WTC11 (cell line): ENCODE data around the gene FAM107B. TPM values are rescaled to one million over a fixed set of nuclear protein-coding genes. Genes with fewer than 3 reads are reported as not detected.

Source experiments
- ATAC-seq: fragments of 200-7000 bp; cut with Tn5 transposase; 2 replicates; pipeline ENCODE4 v1.10.0; 2021; ENCODE audit warnings: mild to moderate bottlenecking, moderate library complexity
- CTCF ChIA-PET: fragments of 300-600 bp; sonication (Branson Sonifier 250); formaldehyde crosslinking; loops from one replicate; lab custom pipeline; 2021; ENCODE audit warnings: antibody characterized with exemption; lab: Charles Lee
- POLR2A ChIA-PET: fragments of 350-600 bp; sonication (Branson Sonifier 250); formaldehyde crosslinking; loops from one replicate; lab custom pipeline; 2021; ENCODE audit warnings: antibody characterized with exemption; lab: Charles Lee
- DNase-seq: peaks from one replicate; pipeline ENCODE4 v3.0.0; 2021; ENCODE audit warnings: low spot score
- H3K27ac Mint-ChIP-seq: 2 replicates; pipeline ENCODE4 v1.8.0; 2021; ENCODE audit warnings: mixed read lengths
- H3K27me3 Mint-ChIP-seq: 2 replicates; pipeline ENCODE4 v1.8.0; 2021; ENCODE audit warnings: low read depth, mild to moderate bottlenecking, moderate library complexity, mixed read lengths
- H3K36me3 Mint-ChIP-seq: 2 replicates; pipeline ENCODE4 v1.8.0; 2021; ENCODE audit warnings: mixed read lengths
- H3K4me1 Mint-ChIP-seq: 2 replicates; pipeline ENCODE4 v1.8.0; 2022; ENCODE audit warnings: mixed read lengths
- H3K4me3 Mint-ChIP-seq: 2 replicates; pipeline ENCODE4 v1.8.0; 2021; ENCODE audit warnings: mild to moderate bottlenecking, moderate library complexity, mixed read lengths
- H3K9me3 Mint-ChIP-seq: 2 replicates; pipeline ENCODE4 v1.8.0; 2021; ENCODE audit warnings: mixed read lengths
- ARID4B ChIP-seq: sonication (generic); formaldehyde crosslinking; IDR thresholded peaks from 2 replicates; pipeline ENCODE4 v1.8.0; 2023; ENCODE audit warnings: missing genetic modification reagents, mild to moderate bottlenecking, borderline replicate concordance
- CTCF ChIP-seq: fragments of 200-600 bp; IDR thresholded peaks from 2 replicates; pipeline ENCODE4 v1.8.0; 2022; ENCODE audit warnings: antibody characterized with exemption
- ELF4 ChIP-seq: sonication (generic); formaldehyde crosslinking; IDR thresholded peaks from 2 replicates; pipeline ENCODE4 v1.8.1; 2022; ENCODE audit warnings: low read depth, mild to moderate bottlenecking, moderate library complexity, missing genetic modification reagents
- FOXP1 ChIP-seq: sonication (generic); formaldehyde crosslinking; IDR thresholded peaks from 2 replicates; pipeline ENCODE4 v1.8.0; 2022; ENCODE audit warnings: missing genetic modification reagents, mild to moderate bottlenecking, moderate library complexity, borderline replicate concordance
- JAZF1 ChIP-seq: fragments of 250-450 bp; sonication (Bioruptor Pico); IDR thresholded peaks from 2 replicates; pipeline ENCODE4 v1.9.0; 2021; ENCODE audit warnings: moderate library complexity, mild to moderate bottlenecking, inconsistent platforms
- MXD4 ChIP-seq: fragments of 250-450 bp; sonication (Bioruptor Pico); IDR thresholded peaks from 2 replicates; pipeline ENCODE4 v1.8.0; 2021; ENCODE audit warnings: mild to moderate bottlenecking, moderate library complexity, borderline replicate concordance
- SMAD3 ChIP-seq: sonication (generic); formaldehyde crosslinking; IDR thresholded peaks from 2 replicates; pipeline ENCODE4 v1.8.0; 2022; ENCODE audit warnings: missing genetic modification reagents, mild to moderate bottlenecking, borderline replicate concordance
- SOX15 ChIP-seq: fragments of 250-450 bp; sonication (Bioruptor Pico); IDR thresholded peaks from 2 replicates; pipeline ENCODE4 v1.9.0; 2021; ENCODE audit warnings: mild to moderate bottlenecking
- TCF7 ChIP-seq: sonication (generic); formaldehyde crosslinking; IDR thresholded peaks from 2 replicates; pipeline ENCODE4 v1.8.0; 2022; ENCODE audit warnings: mild to moderate bottlenecking, low read depth, missing genetic modification reagents, moderate library complexity
- ZNF121 ChIP-seq: sonication (generic); formaldehyde crosslinking; IDR thresholded peaks from 2 replicates; pipeline ENCODE4 v1.8.0; 2023; ENCODE audit warnings: missing genetic modification reagents
- ZNF232 ChIP-seq: sonication (generic); formaldehyde crosslinking; IDR thresholded peaks from 2 replicates; pipeline ENCODE4 v1.8.0; 2022; ENCODE audit warnings: mild to moderate bottlenecking, missing genetic modification reagents
- ZNF317 ChIP-seq: sonication (generic); formaldehyde crosslinking; IDR thresholded peaks from 2 replicates; pipeline ENCODE4 v1.8.1; 2023; ENCODE audit warnings: low read depth, mild to moderate bottlenecking, moderate library complexity, missing genetic modification reagents, borderline replicate concordance
- ZNF423 ChIP-seq: fragments of 250-450 bp; sonication (Bioruptor Pico); IDR thresholded peaks from 2 replicates; pipeline ENCODE4 v2.1.2; 2022; ENCODE audit warnings: mild to moderate bottlenecking, moderate library complexity
- ZNF671 ChIP-seq: fragments of 250-450 bp; sonication (Bioruptor Pico); IDR thresholded peaks from 2 replicates; pipeline ENCODE4 v1.8.0; 2021; ENCODE audit warnings: mild to moderate bottlenecking
- total RNA-seq: library from RNA; stranded (reverse); gene quantifications from 3 replicates; pipeline ENCODE4 v1.2.3, GENCODE V29; 2021
- TF ChIP-seq, protein P1 (sequence below): sonication (generic); formaldehyde crosslinking; IDR thresholded peaks from 2 replicates; pipeline ENCODE4 v1.8.1; 2022; ENCODE audit warnings: low read depth, mild to moderate bottlenecking, moderate library complexity, missing genetic modification reagents, borderline replicate concordance
- TF ChIP-seq, protein P2 (sequence below): sonication (generic); formaldehyde crosslinking; IDR thresholded peaks from 2 replicates; pipeline ENCODE4 v1.8.0; 2022; ENCODE audit warnings: mild to moderate bottlenecking, missing genetic modification reagents
- TF ChIP-seq, protein P3 (sequence below): sonication (generic); formaldehyde crosslinking; IDR thresholded peaks from 2 replicates; pipeline ENCODE4 v1.8.1; 2022; ENCODE audit warnings: mild to moderate bottlenecking, missing genetic modification reagents, moderate library complexity, borderline replicate concordance
- TF ChIP-seq, protein P4 (sequence below): sonication (generic); formaldehyde crosslinking; IDR thresholded peaks from 2 replicates; pipeline ENCODE4 v1.8.1; 2023; ENCODE audit warnings: mild to moderate bottlenecking, missing genetic modification reagents, moderate library complexity
- TF ChIP-seq, protein P5 (sequence below): sonication (generic); formaldehyde crosslinking; IDR thresholded peaks from 2 replicates; pipeline ENCODE4 v1.8.1; 2022; ENCODE audit warnings: missing genetic modification reagents, borderline replicate concordance

FAM107B gene
- total RNA-seq, 1 experiment from 2014 or later: 22.4 TPM

- TF ChIP-seq ARID4B (CRISPR knock-in tag) (no peak), JAZF1 (CRISPR knock-in tag) (no peak), ZNF423 (CRISPR knock-in tag) (no peak), ZNF317 (CRISPR knock-in tag) (no peak), MXD4 (CRISPR knock-in tag) (no peak)
These were observed 109.4 kb downstream of the FAM107B start (continued) for GRCh38 chr10:14665304-14665703.

DNA sequence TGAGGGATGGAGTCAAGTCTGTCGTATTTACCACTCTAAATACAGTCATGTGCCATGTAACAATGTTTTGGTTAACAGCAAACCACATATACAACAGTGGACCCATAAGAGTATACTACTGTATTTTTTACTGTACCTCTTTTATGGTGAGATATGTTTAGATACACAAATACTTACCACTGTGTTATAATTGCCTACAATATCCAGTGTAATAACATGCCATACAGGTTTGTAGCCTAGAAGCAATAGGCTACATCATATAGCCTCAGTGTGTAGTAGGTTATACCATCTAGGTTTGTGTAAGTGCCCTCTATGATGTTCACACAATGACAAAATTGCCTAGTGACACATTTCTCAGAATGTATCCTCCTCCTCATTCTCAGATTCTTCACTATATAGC, 110.4 kb downstream of the FAM107B start:
- TF ChIP-seq, protein P1, sequence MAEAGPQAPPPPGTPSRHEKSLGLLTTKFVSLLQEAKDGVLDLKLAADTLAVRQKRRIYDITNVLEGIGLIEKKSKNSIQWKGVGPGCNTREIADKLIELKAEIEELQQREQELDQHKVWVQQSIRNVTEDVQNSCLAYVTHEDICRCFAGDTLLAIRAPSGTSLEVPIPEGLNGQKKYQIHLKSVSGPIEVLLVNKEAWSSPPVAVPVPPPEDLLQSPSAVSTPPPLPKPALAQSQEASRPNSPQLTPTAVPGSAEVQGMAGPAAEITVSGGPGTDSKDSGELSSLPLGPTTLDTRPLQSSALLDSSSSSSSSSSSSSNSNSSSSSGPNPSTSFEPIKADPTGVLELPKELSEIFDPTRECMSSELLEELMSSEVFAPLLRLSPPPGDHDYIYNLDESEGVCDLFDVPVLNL (CRISPR knock-in tag): no peak
- TF ChIP-seq, protein P2, sequence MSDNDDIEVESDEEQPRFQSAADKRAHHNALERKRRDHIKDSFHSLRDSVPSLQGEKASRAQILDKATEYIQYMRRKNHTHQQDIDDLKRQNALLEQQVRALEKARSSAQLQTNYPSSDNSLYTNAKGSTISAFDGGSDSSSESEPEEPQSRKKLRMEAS (CRISPR knock-in tag): no peak
- no peak for TF ChIP-seq TCF7 (CRISPR knock-in tag)
- no peak for ATAC-seq
- Mint-ChIP-seq H3K4me3 (no peak overlapping the region), H3K4me1 (no peaks in the 10 kb centered on the region), H3K9me3 (peaks cover 23% of the 10 kb centered on the region), H3K27ac (no peak overlapping the region), H3K36me3 (no peaks in the 10 kb centered on the region), H3K27me3 (no peaks in the 10 kb centered on the region; the same call in 1 of the 2 replicates)
- DNase-seq: no peak
- ChIA-PET CTCF (no interaction called here), POLR2A (no interaction called here)

- Mint-ChIP-seq H3K36me3 (no peaks in the 10 kb centered on the region), H3K27me3 (no peaks in the 10 kb centered on the region; the same call in 1 of the 2 replicates), H3K9me3 (peaks cover 28% of the 10 kb centered on the region), H3K4me3 (no peak overlapping the region), H3K4me1 (peaks cover 8% of the 10 kb centered on the region), H3K27ac (no peak overlapping the region)
- no peak for ATAC-seq
- ChIA-PET POLR2A (no interaction called here), CTCF (no interaction called here)
- TF ChIP-seq ZNF671 (no peak), SMAD3 (CRISPR knock-in tag) (no peak), JAZF1 (CRISPR knock-in tag) (no peak), ZNF232 (CRISPR knock-in tag) (no peak), SOX15 (CRISPR knock-in tag) (no peak), CTCF (no peak), ZNF121 (CRISPR knock-in tag) (no peak), ELF4 (no peak), FOXP1 (CRISPR knock-in tag) (no peak)
- TF ChIP-seq, protein P3, sequence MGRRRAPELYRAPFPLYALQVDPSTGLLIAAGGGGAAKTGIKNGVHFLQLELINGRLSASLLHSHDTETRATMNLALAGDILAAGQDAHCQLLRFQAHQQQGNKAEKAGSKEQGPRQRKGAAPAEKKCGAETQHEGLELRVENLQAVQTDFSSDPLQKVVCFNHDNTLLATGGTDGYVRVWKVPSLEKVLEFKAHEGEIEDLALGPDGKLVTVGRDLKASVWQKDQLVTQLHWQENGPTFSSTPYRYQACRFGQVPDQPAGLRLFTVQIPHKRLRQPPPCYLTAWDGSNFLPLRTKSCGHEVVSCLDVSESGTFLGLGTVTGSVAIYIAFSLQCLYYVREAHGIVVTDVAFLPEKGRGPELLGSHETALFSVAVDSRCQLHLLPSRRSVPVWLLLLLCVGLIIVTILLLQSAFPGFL (CRISPR knock-in tag): no peak
- TF ChIP-seq, protein P4, sequence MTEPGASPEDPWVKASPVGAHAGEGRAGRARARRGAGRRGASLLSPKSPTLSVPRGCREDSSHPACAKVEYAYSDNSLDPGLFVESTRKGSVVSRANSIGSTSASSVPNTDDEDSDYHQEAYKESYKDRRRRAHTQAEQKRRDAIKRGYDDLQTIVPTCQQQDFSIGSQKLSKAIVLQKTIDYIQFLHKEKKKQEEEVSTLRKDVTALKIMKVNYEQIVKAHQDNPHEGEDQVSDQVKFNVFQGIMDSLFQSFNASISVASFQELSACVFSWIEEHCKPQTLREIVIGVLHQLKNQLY (CRISPR knock-in tag): no peak
- TF ChIP-seq, protein P5, sequence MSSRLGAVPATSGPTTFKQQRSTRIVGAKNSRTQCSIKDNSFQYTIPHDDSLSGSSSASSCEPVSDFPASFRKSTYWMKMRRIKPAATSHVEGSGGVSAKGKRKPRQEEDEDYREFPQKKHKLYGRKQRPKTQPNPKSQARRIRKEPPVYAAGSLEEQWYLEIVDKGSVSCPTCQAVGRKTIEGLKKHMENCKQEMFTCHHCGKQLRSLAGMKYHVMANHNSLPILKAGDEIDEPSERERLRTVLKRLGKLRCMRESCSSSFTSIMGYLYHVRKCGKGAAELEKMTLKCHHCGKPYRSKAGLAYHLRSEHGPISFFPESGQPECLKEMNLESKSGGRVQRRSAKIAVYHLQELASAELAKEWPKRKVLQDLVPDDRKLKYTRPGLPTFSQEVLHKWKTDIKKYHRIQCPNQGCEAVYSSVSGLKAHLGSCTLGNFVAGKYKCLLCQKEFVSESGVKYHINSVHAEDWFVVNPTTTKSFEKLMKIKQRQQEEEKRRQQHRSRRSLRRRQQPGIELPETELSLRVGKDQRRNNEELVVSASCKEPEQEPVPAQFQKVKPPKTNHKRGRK (CRISPR knock-in tag): no peak
- no peak for DNase-seq
These were observed 112.9 kb downstream of the FAM107B start for GRCh38 chr10:14661818-14662217.
